GM13977 (cell line): ENCODE results near the gene KREMEN1.

Source experiments
- DNase-seq: peaks from one replicate; pipeline ENCODE4 v3.0.0; 2012; ENCODE audit warnings: low spot score
- CTCF ChIP-seq: IDR thresholded peaks from 2 replicates; pipeline ENCODE4 v1.5.1; 2012; ENCODE audit warnings: mild to moderate bottlenecking, control low read depth; ENCODE audit not compliant: insufficient read depth; ENCODE audit errors: extremely low read depth, missing control alignments
- in situ Hi-C: fragments of 300-500 bp; cut with MboI; formaldehyde crosslinking; loops from one replicate; pipeline ENCODE4 v1.12.0; 2022; ENCODE audit warnings: low sequenced_read_pairs, low pct_unique_long_range_greater_than_20kb, mixed read lengths, inconsistent platforms; ENCODE audit not compliant: unreplicated experiment

Gene KREMEN1

GRCh38 chr22:29105468-29105867 is 32.6 kb downstream of the KREMEN1 start:
- no peak for TF ChIP-seq CTCF
- in situ Hi-C loops, result no loop called here
- DNase-seq, result no peak

- in situ Hi-C loops, result no loop called here
- TF ChIP-seq CTCF, result no peak
- DNase-seq, result no peak
Measured at GRCh38 chr22:29106839-29107238, 34.0 kb downstream of the KREMEN1 start.

GRCh38 chr22:29108137-29108536 is 35.3 kb downstream of the KREMEN1 start:
- in situ Hi-C loops, result no loop called here
- no peak for DNase-seq
- TF ChIP-seq CTCF, result no peak

GRCh38 chr22:29109822-29110221 is 37.0 kb downstream of the KREMEN1 start:
- DNase-seq, result no peak
- no peak for TF ChIP-seq CTCF
- in situ Hi-C loops, result no loop called here

- DNase-seq, result no peak
- TF ChIP-seq CTCF, result no peak
- in situ Hi-C loops, result no loop called here
Measured at GRCh38 chr22:29110946-29111345, 38.1 kb downstream of the KREMEN1 start.

- no peak for DNase-seq
- TF ChIP-seq CTCF, result no peak
- in situ Hi-C loops, result no loop called here
Measured at GRCh38 chr22:29112121-29112520, 39.3 kb downstream of the KREMEN1 start.

GRCh38 chr22:29112681-29113080 is 39.8 kb downstream of the KREMEN1 start:
- no peak for TF ChIP-seq CTCF
- in situ Hi-C loops, result no loop called here
- DNase-seq, result no peak
